ENCODE results near the gene PID1.

GRCh38 chr2:229256376-229256775 lies 14.7 kb downstream of the PID1 start:
- TF ChIP-seq ZNF274 (IDR thresholded peaks at IDR 0.05; ENCODE audit: low read depth, low read length) (no peak), YY1 (IDR thresholded peaks at IDR 0.05; ENCODE audit: insufficient read depth, insufficient read length) (no peak), SUZ12 (IDR thresholded peaks at IDR 0.05; ENCODE audit: extremely low read depth, insufficient read depth, insufficient read length) (no peak)
